ENCODE data around the gene CFAP90.

Gene CFAP90

DNA sequence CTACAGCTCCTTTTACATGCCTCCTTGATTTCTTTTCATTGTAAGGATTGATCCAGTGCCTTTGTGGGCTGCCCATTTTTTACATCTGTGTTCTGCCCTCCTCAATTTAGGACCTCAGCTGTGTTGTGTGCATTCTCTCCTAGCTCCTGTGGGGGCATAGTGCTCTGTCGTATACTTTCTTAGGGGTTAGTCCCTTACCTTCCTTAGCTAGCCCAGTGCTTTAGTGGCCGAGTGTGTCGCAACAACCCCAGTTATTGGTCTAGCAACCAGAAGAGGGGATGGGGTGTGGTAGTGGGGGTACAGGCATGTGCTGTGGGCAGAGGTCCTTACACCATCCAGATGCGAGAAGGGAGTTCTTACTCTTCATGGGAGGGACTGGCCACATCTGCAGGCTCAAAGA is 30.2 kb upstream of the CFAP90 start:
- Histone ChIP-seq H3K9ac (ENCODE audit: low read length) (no peak overlapping the region), H3F3A (ENCODE audit: insufficient read depth) (no peaks in the 10 kb centered on the region), H3K4me3 (ENCODE audit: insufficient read depth, low read length, poor library complexity, severe bottlenecking) (no peak overlapping the region), H3K4me2 (ENCODE audit: low read depth, low read length, poor library complexity, severe bottlenecking) (no peak overlapping the region), H3K27ac (ENCODE audit: low read depth, low read length) (no peak overlapping the region), H2AFZ (ENCODE audit: low read depth, low read length, severe bottlenecking) (no peak overlapping the region), H3K27me3 (ENCODE audit: low read length) (no peaks in the 10 kb centered on the region), H3K79me2 (ENCODE audit: insufficient read depth, low read length) (peaks cover 11% of the 10 kb centered on the region; the same call in 1 of the 2 replicates), H4K20me1 (ENCODE audit: low read depth, low read length) (peaks cover 6% of the 10 kb centered on the region; the same call in 1 of the 2 replicates), H3K36me3 (ENCODE audit: low read length) (peaks cover 58% of the 10 kb centered on the region; the same call in 1 of the 2 replicates), H3K9me2 (replicated peaks; ENCODE audit: insufficient read depth, low read length) (no peaks in the 10 kb centered on the region), H3K9me3 (ENCODE audit: insufficient read depth, low read length) (no peaks in the 10 kb centered on the region)
- TF ChIP-seq, protein P1, sequence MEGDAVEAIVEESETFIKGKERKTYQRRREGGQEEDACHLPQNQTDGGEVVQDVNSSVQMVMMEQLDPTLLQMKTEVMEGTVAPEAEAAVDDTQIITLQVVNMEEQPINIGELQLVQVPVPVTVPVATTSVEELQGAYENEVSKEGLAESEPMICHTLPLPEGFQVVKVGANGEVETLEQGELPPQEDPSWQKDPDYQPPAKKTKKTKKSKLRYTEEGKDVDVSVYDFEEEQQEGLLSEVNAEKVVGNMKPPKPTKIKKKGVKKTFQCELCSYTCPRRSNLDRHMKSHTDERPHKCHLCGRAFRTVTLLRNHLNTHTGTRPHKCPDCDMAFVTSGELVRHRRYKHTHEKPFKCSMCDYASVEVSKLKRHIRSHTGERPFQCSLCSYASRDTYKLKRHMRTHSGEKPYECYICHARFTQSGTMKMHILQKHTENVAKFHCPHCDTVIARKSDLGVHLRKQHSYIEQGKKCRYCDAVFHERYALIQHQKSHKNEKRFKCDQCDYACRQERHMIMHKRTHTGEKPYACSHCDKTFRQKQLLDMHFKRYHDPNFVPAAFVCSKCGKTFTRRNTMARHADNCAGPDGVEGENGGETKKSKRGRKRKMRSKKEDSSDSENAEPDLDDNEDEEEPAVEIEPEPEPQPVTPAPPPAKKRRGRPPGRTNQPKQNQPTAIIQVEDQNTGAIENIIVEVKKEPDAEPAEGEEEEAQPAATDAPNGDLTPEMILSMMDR (IDR thresholded peaks at IDR 0.05; ENCODE audit: insufficient read depth, low read length, poor library complexity, severe bottlenecking) = no peak
- no peak for TF ChIP-seq EZH2phosphoT487 (conservative IDR thresholded peaks at IDR 0.05; ENCODE audit: low read length)

DNA sequence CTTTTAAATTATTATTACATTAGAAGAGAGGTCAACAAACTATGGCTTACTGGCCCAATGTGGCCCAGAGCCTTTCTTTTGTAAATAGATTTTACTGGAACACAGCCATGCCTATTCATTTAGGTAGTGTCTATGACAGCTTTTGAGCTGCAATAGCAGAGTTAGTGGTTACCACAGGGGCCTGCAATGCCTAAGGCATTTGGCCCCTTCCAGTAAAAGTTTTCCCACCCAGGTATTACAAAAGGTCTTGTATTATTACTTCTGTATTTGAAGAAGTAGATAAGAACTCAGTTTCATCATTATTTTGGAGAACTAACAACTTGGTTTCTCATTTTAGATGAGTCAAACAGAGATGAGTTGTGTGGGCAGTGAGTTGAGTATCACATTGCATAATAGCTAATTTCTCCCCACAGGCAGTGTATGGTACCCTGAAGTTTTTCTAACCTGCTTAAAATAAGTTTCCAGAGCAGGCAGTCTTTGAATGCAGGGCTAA is 27.5 kb upstream of the CFAP90 start:
- no peak overlapping the region for H3K4me2 ChIP-seq (ENCODE audit: low read depth, low read length, poor library complexity, severe bottlenecking)
- H2AFZ ChIP-seq (ENCODE audit: low read depth, low read length, severe bottlenecking) = no peak overlapping the region
- H3K79me2 ChIP-seq (ENCODE audit: insufficient read depth, low read length) = peaks cover 37% of the 10 kb centered on the region
- H3K9me3 ChIP-seq (ENCODE audit: insufficient read depth, low read length) = no peaks in the 10 kb centered on the region
- no peak overlapping the region for H3K27ac ChIP-seq (ENCODE audit: low read depth, low read length)
- H3K36me3 ChIP-seq (ENCODE audit: low read length) = peaks cover 65% of the 10 kb centered on the region
- no peaks in the 10 kb centered on the region for H3F3A ChIP-seq (ENCODE audit: insufficient read depth)
- no peaks in the 10 kb centered on the region for H3K27me3 ChIP-seq (ENCODE audit: low read length)
- H4K20me1 ChIP-seq (ENCODE audit: low read depth, low read length) = peaks cover 9% of the 10 kb centered on the region; the same call in 1 of the 2 replicates
- no peaks in the 10 kb centered on the region for H3K9me2 ChIP-seq (replicated peaks; ENCODE audit: insufficient read depth, low read length)
- H3K4me3 ChIP-seq (ENCODE audit: insufficient read depth, low read length, poor library complexity, severe bottlenecking) = no peak overlapping the region
- TF ChIP-seq, protein P1 (IDR thresholded peaks at IDR 0.05; ENCODE audit: insufficient read depth, low read length, poor library complexity, severe bottlenecking) = no peak
- H3K9ac ChIP-seq (ENCODE audit: low read length) = no peak overlapping the region

DNA sequence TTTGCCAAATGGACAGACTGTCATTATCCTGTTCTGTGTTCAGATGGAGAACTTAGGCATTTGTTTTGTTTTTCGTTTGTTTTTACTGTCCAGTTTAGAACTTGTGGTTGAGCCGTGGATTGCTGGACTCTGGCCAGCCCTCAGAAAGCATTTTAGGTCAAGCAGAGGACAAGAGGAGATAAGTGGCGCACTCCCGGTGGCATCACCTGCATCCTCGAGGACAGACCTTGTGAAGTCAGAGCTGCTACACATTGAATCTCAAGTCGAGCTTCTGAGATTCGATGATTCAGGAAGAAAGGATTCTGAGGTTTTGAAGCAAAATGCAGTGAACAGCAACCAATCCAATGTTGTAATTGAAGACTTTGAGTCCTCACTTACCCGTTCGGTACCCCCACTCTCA is 26.9 kb upstream of the CFAP90 start:
- Histone ChIP-seq H3K27me3 (ENCODE audit: low read length) (no peaks in the 10 kb centered on the region), H3K9me2 (replicated peaks; ENCODE audit: insufficient read depth, low read length) (no peaks in the 10 kb centered on the region), H3K4me2 (ENCODE audit: low read depth, low read length, poor library complexity, severe bottlenecking) (no peak overlapping the region), H2AFZ (ENCODE audit: low read depth, low read length, severe bottlenecking) (no peak overlapping the region), H4K20me1 (ENCODE audit: low read depth, low read length) (peaks cover 9% of the 10 kb centered on the region; the same call in 1 of the 2 replicates), H3K27ac (ENCODE audit: low read depth, low read length) (no peak overlapping the region), H3F3A (ENCODE audit: insufficient read depth) (no peaks in the 10 kb centered on the region), H3K4me3 (ENCODE audit: insufficient read depth, low read length, poor library complexity, severe bottlenecking) (no peak overlapping the region), H3K9ac (ENCODE audit: low read length) (no peak overlapping the region), H3K9me3 (ENCODE audit: insufficient read depth, low read length) (no peaks in the 10 kb centered on the region), H3K36me3 (ENCODE audit: low read length) (peaks cover 61% of the 10 kb centered on the region), H3K79me2 (ENCODE audit: insufficient read depth, low read length) (peaks cover 43% of the 10 kb centered on the region)
- no peak for TF ChIP-seq EZH2phosphoT487 (conservative IDR thresholded peaks at IDR 0.05; ENCODE audit: low read length)
- TF ChIP-seq, protein P1 (IDR thresholded peaks at IDR 0.05; ENCODE audit: insufficient read depth, low read length, poor library complexity, severe bottlenecking) = no peak
